ENCODE data around the gene FZD4. TPM values are rescaled to one million over a fixed set of nuclear protein-coding genes. Genes with fewer than 3 reads are reported as not detected.

FZD4 gene
- total RNA-seq, 2 experiments from 2014 or later = not detected

DNA sequence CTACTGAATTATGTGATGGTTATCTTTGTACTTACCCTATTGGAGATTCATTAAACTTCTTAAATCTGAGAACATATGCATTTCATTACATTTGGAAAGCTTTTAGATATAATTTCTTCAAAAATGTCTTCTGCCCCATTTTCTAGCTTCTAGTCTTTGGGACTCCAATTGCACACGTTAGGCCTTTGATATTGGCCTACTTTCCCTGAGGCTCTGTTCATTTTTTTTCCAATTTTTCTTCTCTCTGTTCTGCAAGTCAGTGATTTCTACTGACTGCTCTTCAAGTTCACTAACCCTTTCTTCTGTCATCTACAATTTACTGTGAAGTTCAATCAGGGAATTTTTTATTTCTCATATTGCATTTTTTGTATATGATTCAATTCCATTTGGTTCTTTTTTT lies 43.0 kb downstream of the FZD4 start:
- no peak overlapping the region for H3K27ac Mint-ChIP-seq
- H3K27me3 ChIP-seq (ENCODE audit: control insufficient read depth in 1 of 2, insufficient read depth in 2 of 2, low read length in 2 of 2) = no peaks in the 10 kb centered on the region
- H3K9me3 Mint-ChIP-seq = no peaks in the 10 kb centered on the region
- no peak overlapping the region for H3K27ac ChIP-seq (ENCODE audit: low read depth in 1 of 2, low read length in 2 of 2)
- peaks cover 9% of the 10 kb centered on the region for H3K4me1 Mint-ChIP-seq (ENCODE audit: low read depth)
- ATAC-seq (ENCODE audit: poor library complexity) (no peak), DNase-seq (no peak)
- TF ChIP-seq CTCF (IDR thresholded peaks at IDR 0.05) = no peak
- no peaks in the 10 kb centered on the region for H3K36me3 ChIP-seq (ENCODE audit: insufficient read depth, low read length)
- peaks cover 3% of the 10 kb centered on the region for H3K4me1 ChIP-seq (ENCODE audit: insufficient read depth, low read length)
- ChIA-PET POLR2A (interaction anchor here (0.7 kb wide), 1 partner anchor 565 kb away, joined by 3 read pairs; no protein-coding TSS in a partner anchor), CTCF (no interaction called here)
- intact Hi-C loops (cut with DNase I, micrococcal nuclease) = loop anchor here in 1 of 2 experiments (10.0 kb wide), 1 partner anchor 457 kb away; no protein-coding TSS in a partner anchor
- no peak overlapping the region for H3K4me3 Mint-ChIP-seq
- H3K36me3 Mint-ChIP-seq (ENCODE audit: low read depth) = no peaks in the 10 kb centered on the region
- H3K4me3 ChIP-seq (ENCODE audit: low read length) = no peak overlapping the region
- peaks cover 4% of the 10 kb centered on the region for H3K27me3 Mint-ChIP-seq
- no peaks in the 10 kb centered on the region for H3K9me3 ChIP-seq (ENCODE audit: control insufficient read depth in 1 of 2, insufficient read depth in 1 of 2, low read length in 2 of 2)

- no peak for DNase-seq
- CTCF ChIA-PET = no interaction called here
Measured at GRCh38 chr11:86910592-86910991, 44.6 kb downstream of the FZD4 start.

DNA sequence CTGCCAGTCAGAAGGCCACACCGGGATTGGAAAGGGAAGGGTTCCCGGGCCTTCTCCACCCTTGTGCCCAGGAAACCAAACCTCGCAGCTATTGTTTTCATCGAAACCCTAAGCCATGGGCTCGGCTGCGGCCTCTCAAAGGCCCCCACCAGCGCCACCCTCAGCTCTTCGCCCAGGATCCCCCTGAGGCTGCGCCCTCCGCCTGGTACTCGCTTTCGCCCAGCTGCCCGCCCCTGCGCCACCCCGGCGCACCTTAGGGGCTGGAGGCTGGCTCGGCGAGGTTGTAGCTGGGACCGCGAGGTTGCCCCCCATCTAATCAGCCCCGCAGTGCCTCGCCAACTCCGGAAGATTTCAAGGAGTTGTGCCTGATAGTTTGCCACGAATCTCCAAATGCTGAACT lies 49.0 kb downstream of the FZD4 start:
- Histone ChIP-seq H3K27me3 (ENCODE audit: control insufficient read depth in 1 of 2, insufficient read depth in 2 of 2, low read length in 2 of 2) (no peaks in the 10 kb centered on the region), H3K9me3 (ENCODE audit: control insufficient read depth in 1 of 2, insufficient read depth in 1 of 2, low read length in 2 of 2) (peaks cover 0 to 6% of the 10 kb centered on the region in 2 experiments), H3K36me3 (ENCODE audit: insufficient read depth, low read length) (no peaks in the 10 kb centered on the region), H3K27ac (ENCODE audit: low read depth in 1 of 2, low read length in 2 of 2) (no peak overlapping the region), H3K4me3 (ENCODE audit: low read length) (no peak overlapping the region), H3K4me1 (ENCODE audit: insufficient read depth, low read length) (no peaks in the 10 kb centered on the region)
- ChIA-PET CTCF (no interaction called here), POLR2A (no interaction called here)
- Mint-ChIP-seq H3K4me3 (no peak overlapping the region), H3K36me3 (ENCODE audit: low read depth) (no peaks in the 10 kb centered on the region), H3K9me3 (no peaks in the 10 kb centered on the region), H3K4me1 (ENCODE audit: low read depth) (no peaks in the 10 kb centered on the region), H3K27me3 (no peaks in the 10 kb centered on the region), H3K27ac (no peak overlapping the region)
- intact Hi-C loops (cut with DNase I, micrococcal nuclease) = no loop called here
- no peak for DNase-seq
- no peak for ATAC-seq (ENCODE audit: poor library complexity)
- TF ChIP-seq CTCF (IDR thresholded peaks at IDR 0.05) = no peak

More at GRCh38 chr11:86910592-86910991, 44.6 kb downstream of the FZD4 start:
- no peaks in the 10 kb centered on the region for H3K36me3 ChIP-seq (ENCODE audit: insufficient read depth, low read length)
- H3K4me3 ChIP-seq (ENCODE audit: low read length) = no peak overlapping the region
- Mint-ChIP-seq H3K9me3 (no peaks in the 10 kb centered on the region), H3K27me3 (peaks cover 4% of the 10 kb centered on the region), H3K4me1 (ENCODE audit: low read depth) (no peaks in the 10 kb centered on the region), H3K36me3 (ENCODE audit: low read depth) (no peaks in the 10 kb centered on the region), H3K27ac (no peak overlapping the region), H3K4me3 (no peak overlapping the region)
- no peak overlapping the region for H3K27ac ChIP-seq (ENCODE audit: low read depth in 1 of 2, low read length in 2 of 2)
- intact Hi-C loops (cut with DNase I, micrococcal nuclease) = loop anchor here in 1 of 2 experiments (10.0 kb wide), 1 partner anchor 456 kb away; no protein-coding TSS in a partner anchor
- ATAC-seq (ENCODE audit: poor library complexity) = no peak
- no peaks in the 10 kb centered on the region for H3K27me3 ChIP-seq (ENCODE audit: control insufficient read depth in 1 of 2, insufficient read depth in 2 of 2, low read length in 2 of 2)
- no peaks in the 10 kb centered on the region for H3K4me1 ChIP-seq (ENCODE audit: insufficient read depth, low read length)
- peaks cover 0 to 6% of the 10 kb centered on the region in 2 experiments for H3K9me3 ChIP-seq (ENCODE audit: control insufficient read depth in 1 of 2, insufficient read depth in 1 of 2, low read length in 2 of 2)
- POLR2A ChIA-PET = no interaction called here
- no peak for TF ChIP-seq CTCF (IDR thresholded peaks at IDR 0.05)

Measured in CD4-positive, alpha-beta T cell (primary cell).